ENCODE results near the gene KCNS3. TPM values are rescaled to one million over a fixed set of nuclear protein-coding genes. Genes with fewer than 3 reads are reported as not detected.
"Not testable (repeated sequence)": the region's sequence is repeated elsewhere in the genome, so short reads cannot be mapped to it uniquely, and the experiment has no call there.

Gene KCNS3
- total and polyA plus RNA-seq, 9 of the 15 experiments (the other 6 are each of a cell fraction or from before 2014, with no cell fraction given): 0.01 to 0.75 (median 0.25) TPM

GRCh38 chr2:17963571-17963970, 85.1 kb downstream of the KCNS3 start:
- POLR2A ChIA-PET; H3K9ac ChIP-seq (ENCODE audit: insufficient read depth in 1 of 2, low read depth in 2 of 2, low read length in 2 of 2); H3K9me3 ChIP-seq (replicated peaks; ENCODE audit: control insufficient read depth, insufficient read depth, low read depth, low read length); DNase-seq (ENCODE audit: extremely low read depth in 1 of 4, low spot score in 3 of 4); H4K20me1 ChIP-seq (replicated peaks; ENCODE audit: control insufficient read depth, insufficient read depth, low read length); CTCF ChIA-PET (ENCODE audit: low intra/inter-chr PET ratio); in situ Hi-C loops (cut with MboI); ATAC-seq; BruUV-seq (replicated peaks); H3K4me3 ChIP-seq; H3K79me2 ChIP-seq (ENCODE audit: control insufficient read depth, insufficient read depth, low read length); H3K9me1 ChIP-seq (ENCODE audit: control insufficient read depth, insufficient read depth, low read length); H3K4me1 ChIP-seq (replicated peaks in 1 of 2; ENCODE audit: control insufficient read depth in 2 of 2, insufficient read depth in 2 of 2, low read length in 2 of 2); H3K4me2 ChIP-seq (ENCODE audit: insufficient read depth, low read length); H2AFZ ChIP-seq (ENCODE audit: low read depth, low read length); H3K36me3 ChIP-seq (ENCODE audit: control insufficient read depth, insufficient read depth, low read length); H3K27me3 ChIP-seq (ENCODE audit: control insufficient read depth in 2 of 2, insufficient read depth in 2 of 2, low read length in 2 of 2); FAIRE-seq; intact Hi-C loops (cut with micrococcal nuclease); H3K27ac ChIP-seq (ENCODE audit: extremely low read depth, low read depth, low read length): not testable (repeated sequence)
- whole genome bisulfite sequencing (ENCODE audit: insufficient coverage, low coverage, missing lambda C conversion rate): 14% methylated on average over 7 of the region's 16 CpGs

GRCh38 chr2:17965196-17965595, 86.7 kb downstream of the KCNS3 start:
- H3K4me2 ChIP-seq (ENCODE audit: insufficient read depth, low read length): no peak overlapping the region
- POLR2A ChIA-PET: no interaction called here
- 0% methylated on average over 1 of the region's 3 CpGs for WGBS (ENCODE audit: insufficient coverage, low coverage, missing lambda C conversion rate)
- ATAC-seq (no peak), DNase-seq (ENCODE audit: extremely low read depth in 1 of 4, low spot score in 3 of 4) (no peak), FAIRE-seq (no peak)
- BruUV-seq (replicated peaks): no TSS peak
- no peak overlapping the region for H3K4me3 ChIP-seq
- no peaks in the 10 kb centered on the region for H3K79me2 ChIP-seq (ENCODE audit: control insufficient read depth, insufficient read depth, low read length)
- no peaks in the 10 kb centered on the region for H3K9me1 ChIP-seq (ENCODE audit: control insufficient read depth, insufficient read depth, low read length)
- intact Hi-C loops (cut with micrococcal nuclease) (no loop called here), in situ Hi-C loops (cut with MboI) (no loop called here)
- H3K9me3 ChIP-seq (replicated peaks; ENCODE audit: control insufficient read depth, insufficient read depth, low read depth, low read length): no peaks in the 10 kb centered on the region
- no peaks in the 10 kb centered on the region for H3K27me3 ChIP-seq (ENCODE audit: control insufficient read depth in 2 of 2, insufficient read depth in 2 of 2, low read length in 2 of 2)
- no peaks in the 10 kb centered on the region for H4K20me1 ChIP-seq (replicated peaks; ENCODE audit: control insufficient read depth, insufficient read depth, low read length)
- H2AFZ ChIP-seq (ENCODE audit: low read depth, low read length): no peak overlapping the region
- CTCF ChIA-PET (ENCODE audit: low intra/inter-chr PET ratio): no interaction called here
- H3K27ac ChIP-seq (ENCODE audit: extremely low read depth, low read depth, low read length): no peak overlapping the region
- H3K9ac ChIP-seq (ENCODE audit: insufficient read depth in 1 of 2, low read depth in 2 of 2, low read length in 2 of 2): no peak overlapping the region
- no peaks in the 10 kb centered on the region for H3K4me1 ChIP-seq (replicated peaks in 1 of 2; ENCODE audit: control insufficient read depth in 2 of 2, insufficient read depth in 2 of 2, low read length in 2 of 2)
- no peaks in the 10 kb centered on the region for H3K36me3 ChIP-seq (ENCODE audit: control insufficient read depth, insufficient read depth, low read length)
- TF ChIP-seq POU5F1 (IDR thresholded peaks at IDR 0.05; ENCODE audit: borderline replicate concordance, low read depth, low read length, partially characterized antibody) (no peak), PPARD (CRISPR knock-in tag; IDR thresholded peaks at IDR 0.05) (no peak), ZFX (CRISPR knock-in tag; IDR thresholded peaks at IDR 0.05) (no peak), TEAD2 (tag; IDR thresholded peaks at IDR 0.05) (no peak), KLF1 (tag; IDR thresholded peaks at IDR 0.05) (no peak), ZNF436 (CRISPR knock-in tag; IDR thresholded peaks at IDR 0.05) (no peak), REST (IDR thresholded peaks at IDR 0.05; ENCODE audit: borderline replicate concordance) (no peak), REST (CRISPR knock-in tag; IDR thresholded peaks at IDR 0.05; ENCODE audit: low read depth) (no peak), STAG1 (CRISPR knock-in tag; IDR thresholded peaks at IDR 0.05; ENCODE audit: borderline replicate concordance) (no peak), HLTF (IDR thresholded peaks at IDR 0.05) (no peak), HCFC1 (IDR thresholded peaks at IDR 0.05; ENCODE audit: low read depth, low read length) (no peak)
